ENCODE results near the gene MTHFD2L. TPM values are rescaled to one million over a fixed set of nuclear protein-coding genes. Genes with fewer than 3 reads are reported as not detected.

The MTHFD2L gene
- total RNA-seq, 1 donor, result 15.0 TPM

DNA sequence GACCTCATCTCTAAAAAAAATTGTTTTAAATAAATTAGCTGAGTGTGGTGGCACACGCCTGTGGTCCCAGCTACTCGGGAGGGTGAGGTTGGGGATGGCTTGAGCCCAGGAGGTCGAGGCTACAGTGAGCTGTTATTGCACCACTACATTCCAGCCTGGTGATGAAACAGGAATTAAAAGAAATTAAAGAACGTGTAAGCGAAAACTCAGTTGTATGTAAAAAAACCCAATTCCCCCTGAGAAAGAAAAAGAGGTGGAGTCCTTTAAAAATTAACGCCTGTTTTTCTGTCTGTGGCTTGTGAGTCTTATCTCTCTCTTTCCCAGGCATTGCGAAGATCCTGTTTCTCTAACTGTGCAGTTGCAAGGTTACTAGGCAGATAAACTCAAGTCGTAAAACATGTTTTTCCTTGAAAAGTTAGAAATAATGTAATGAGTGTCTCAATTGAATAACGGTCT is 172.4 kb downstream of the MTHFD2L start:
- TF ChIP-seq, protein P1, sequence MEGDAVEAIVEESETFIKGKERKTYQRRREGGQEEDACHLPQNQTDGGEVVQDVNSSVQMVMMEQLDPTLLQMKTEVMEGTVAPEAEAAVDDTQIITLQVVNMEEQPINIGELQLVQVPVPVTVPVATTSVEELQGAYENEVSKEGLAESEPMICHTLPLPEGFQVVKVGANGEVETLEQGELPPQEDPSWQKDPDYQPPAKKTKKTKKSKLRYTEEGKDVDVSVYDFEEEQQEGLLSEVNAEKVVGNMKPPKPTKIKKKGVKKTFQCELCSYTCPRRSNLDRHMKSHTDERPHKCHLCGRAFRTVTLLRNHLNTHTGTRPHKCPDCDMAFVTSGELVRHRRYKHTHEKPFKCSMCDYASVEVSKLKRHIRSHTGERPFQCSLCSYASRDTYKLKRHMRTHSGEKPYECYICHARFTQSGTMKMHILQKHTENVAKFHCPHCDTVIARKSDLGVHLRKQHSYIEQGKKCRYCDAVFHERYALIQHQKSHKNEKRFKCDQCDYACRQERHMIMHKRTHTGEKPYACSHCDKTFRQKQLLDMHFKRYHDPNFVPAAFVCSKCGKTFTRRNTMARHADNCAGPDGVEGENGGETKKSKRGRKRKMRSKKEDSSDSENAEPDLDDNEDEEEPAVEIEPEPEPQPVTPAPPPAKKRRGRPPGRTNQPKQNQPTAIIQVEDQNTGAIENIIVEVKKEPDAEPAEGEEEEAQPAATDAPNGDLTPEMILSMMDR (IDR thresholded peaks at IDR 0.05; ENCODE audit: insufficient read depth, low read length), result no peak
- DNase-seq (ENCODE audit: low read depth), result no peak
- no peak overlapping the region for H3K4me3 ChIP-seq (ENCODE audit: low read depth, low read length)

DNA sequence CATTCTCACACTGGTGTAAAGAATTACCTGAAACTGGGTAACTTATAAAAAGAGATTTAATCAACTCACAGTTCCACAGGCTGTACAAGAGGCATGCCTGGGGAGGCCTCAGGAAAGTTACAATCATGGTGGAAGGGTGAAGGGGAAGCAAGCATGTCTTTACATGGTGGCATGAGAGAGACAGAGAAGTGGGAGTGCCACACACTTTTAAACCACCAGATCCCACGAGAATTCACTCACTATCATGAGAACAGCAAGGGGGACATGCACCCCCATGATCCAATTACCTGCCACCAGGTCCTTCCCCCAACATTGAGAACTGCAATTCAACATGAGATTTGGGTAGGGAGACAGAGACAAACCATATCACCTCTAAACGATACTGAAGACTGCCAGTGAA is 173.3 kb downstream of the MTHFD2L start:
- no peak for DNase-seq (ENCODE audit: low read depth)
- TF ChIP-seq, protein P1 (IDR thresholded peaks at IDR 0.05; ENCODE audit: insufficient read depth, low read length), result no peak
- H3K4me3 ChIP-seq (ENCODE audit: low read depth, low read length), result no peak overlapping the region

DNA sequence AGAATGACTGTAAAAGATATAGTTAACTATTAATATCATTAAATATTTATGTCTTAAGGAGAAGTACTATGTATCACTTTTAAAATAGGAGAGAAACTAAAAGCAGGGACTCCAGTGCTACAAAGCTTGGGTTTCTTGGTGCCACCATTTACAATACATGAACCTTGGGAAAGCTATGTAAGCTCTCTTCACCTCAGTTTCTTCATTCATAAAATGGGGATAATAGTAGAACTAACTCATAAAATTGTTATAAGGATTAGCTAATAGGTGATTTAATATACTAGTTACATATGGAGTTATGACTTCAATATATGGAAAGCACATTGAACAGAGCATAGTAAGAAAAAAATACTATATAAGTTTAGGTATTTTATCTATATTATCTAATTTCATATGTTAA is 174.0 kb downstream of the MTHFD2L start:
- TF ChIP-seq, protein P1 (IDR thresholded peaks at IDR 0.05; ENCODE audit: insufficient read depth, low read length), result no peak
- no peak for DNase-seq (ENCODE audit: low read depth)
- H3K4me3 ChIP-seq (ENCODE audit: low read depth, low read length), result no peak overlapping the region

DNA sequence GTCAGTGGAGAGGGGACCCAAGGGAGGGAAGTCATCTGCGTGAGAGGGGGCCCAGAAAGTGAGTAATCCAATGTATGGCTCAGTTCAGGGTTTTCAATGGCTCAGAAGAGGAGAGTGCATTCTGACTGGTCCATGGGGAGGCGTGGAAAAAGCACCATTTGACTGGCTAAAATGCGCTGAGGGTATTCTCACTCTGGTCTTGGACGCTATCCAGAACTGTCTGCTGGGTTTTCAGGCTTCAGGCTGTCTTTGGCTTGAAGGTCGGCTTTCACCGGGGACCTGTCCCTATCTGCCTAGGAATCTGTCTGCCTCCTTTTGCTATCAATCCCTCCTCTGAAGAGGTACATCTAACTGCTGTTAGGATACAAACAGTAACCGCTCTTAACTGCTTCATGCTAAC is 176.7 kb downstream of the MTHFD2L start:
- TF ChIP-seq, protein P1 (IDR thresholded peaks at IDR 0.05; ENCODE audit: insufficient read depth, low read length), result no peak
- DNase-seq (ENCODE audit: low read depth), result no peak
- no peak overlapping the region for H3K4me3 ChIP-seq (ENCODE audit: low read depth, low read length)

DNA sequence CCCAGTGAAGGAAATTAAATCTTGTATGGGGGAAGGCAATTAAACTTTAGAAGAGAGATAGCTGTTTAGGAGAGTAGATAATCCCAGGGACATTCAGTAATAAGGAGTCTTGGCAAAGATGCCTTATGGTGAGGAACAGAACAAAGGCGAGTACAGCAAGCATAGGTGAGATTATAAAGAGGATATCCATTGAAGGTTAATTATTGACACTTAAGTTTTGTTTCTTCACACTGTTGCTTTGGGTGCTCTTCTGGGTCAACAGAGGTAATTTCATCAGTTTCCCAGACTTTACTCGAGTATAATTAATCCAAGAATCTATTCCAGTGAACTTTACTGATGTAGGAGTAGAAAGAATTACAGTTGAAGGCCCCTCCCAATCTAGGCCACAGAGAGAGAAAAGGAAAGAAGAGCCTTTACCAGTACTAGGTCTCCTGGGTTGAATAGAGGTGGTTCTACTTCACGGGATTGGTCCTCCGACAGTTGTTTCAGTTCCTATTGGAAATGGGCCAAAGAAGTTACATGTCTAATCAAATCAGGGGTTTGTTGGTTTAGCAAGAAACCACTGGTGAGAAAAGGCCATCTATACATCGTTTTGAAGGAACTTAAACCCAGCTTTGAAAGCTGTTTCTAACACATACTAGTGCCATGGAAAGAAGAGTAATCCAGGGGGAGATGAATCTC is 177.6 kb downstream of the MTHFD2L start:
- DNase-seq (ENCODE audit: low read depth), result no peak
- no peak overlapping the region for H3K4me3 ChIP-seq (ENCODE audit: low read depth, low read length)
- TF ChIP-seq, protein P1 (IDR thresholded peaks at IDR 0.05; ENCODE audit: insufficient read depth, low read length), result no peak

DNA sequence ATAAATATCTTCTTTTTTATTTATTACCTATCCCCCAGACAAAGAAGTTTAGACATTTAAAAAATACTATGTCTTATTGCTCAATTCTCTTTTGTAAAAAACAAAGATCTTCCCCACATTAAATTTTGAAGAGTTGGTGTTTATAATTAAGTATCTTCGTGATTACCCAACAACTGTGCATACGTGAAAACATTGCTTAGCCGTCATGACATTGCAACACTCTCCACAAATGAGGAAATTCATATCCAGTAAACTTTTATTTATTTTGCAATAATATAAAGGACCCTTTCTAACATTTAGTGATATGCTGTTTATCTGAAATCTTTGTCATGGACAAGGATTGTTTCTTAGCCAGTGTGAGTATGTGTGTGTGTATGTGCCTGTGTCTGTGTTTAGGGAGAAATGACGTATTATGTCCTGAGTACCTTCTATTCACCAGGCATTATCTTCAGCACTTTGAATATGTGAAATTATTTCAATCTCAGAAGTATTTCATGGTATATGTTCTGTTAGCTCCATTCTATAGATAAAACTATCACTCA is 180.9 kb downstream of the MTHFD2L start:
- DNase-seq (ENCODE audit: low read depth), result no peak
- H3K4me3 ChIP-seq (ENCODE audit: low read depth, low read length), result no peak overlapping the region
- TF ChIP-seq, protein P1 (IDR thresholded peaks at IDR 0.05; ENCODE audit: insufficient read depth, low read length), result no peak
